ENCODE results near the gene SERPINB3.
"Not testable (repeated sequence)": the region's sequence is repeated elsewhere in the genome, so short reads cannot be mapped to it uniquely, and the experiment has no call there.

Gene SERPINB3

DNA sequence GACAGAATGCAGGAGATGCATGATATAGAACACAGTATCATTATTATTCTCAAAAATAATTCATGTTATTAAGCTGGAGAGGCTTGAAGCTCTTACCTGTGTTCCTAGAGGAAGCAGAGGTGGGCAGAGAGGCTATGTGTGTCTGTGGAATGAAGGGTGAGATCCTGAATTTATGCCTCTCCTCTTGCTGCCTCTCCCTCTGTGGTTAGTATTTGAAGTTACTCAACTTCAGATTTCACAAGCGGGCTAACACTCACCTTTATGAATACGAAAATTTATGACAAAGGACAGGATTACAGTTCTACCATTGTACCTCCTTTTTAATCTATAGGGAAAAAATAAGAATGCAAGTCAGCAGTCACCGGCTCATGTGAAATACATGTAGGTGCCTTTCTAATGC is at the start of gene SERPINB3:
SERPINB3 (minus strand) TSS at position 144 of the 400 bp plus-strand sequence. CDS start 677 bp downstream, outside the sequence.
- DNase-seq (ENCODE audit: low read depth): not testable (repeated sequence)

DNA sequence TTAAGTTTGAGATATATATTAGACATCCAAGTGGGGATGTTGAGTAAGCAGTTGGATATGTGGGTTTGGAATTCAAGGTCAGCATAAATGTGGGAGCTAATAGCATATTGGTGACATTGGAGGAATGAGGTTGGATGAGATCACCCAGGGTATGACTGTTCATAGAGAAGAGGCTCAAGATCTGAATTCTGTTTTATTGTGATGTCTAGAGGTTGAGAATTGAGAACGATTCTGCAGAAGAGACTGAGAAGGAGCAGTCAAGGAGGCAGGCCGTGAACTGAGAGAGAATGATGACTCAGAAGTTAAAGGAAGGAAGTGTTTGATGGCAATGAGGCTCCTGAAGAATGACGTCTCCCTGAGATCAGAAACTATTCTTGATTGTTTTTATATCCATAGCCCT is 47.0 kb upstream of the SERPINB3 start:
- no peak for DNase-seq (ENCODE audit: low read depth)

GRCh38 chr18:63707816-63708215 is 46.1 kb upstream of the SERPINB3 start:
- no peak for DNase-seq (ENCODE audit: low read depth)

DNA sequence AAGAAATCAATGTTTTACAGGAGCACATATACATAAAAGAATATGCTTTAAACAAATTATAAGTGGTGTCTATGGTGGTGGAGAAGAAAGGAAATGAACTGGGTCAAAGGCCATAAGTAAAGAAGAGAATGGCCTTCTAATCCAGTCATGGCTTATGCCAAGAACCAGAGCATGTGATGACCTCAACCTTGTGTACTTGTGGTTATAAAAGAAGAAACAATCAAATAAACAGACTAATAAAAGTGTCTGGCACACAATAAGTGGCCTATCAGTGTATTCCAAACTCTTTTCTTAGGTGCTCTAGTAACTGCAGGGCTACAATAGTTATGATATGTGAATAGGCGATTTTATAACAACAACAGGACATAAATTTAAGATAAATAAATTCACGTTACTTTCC is 43.7 kb upstream of the SERPINB3 start:
- DNase-seq (ENCODE audit: low read depth): no peak

- DNase-seq (ENCODE audit: low read depth): no peak
These were observed 41.0 kb upstream of the SERPINB3 start, which contains the start of gene SERPINB11 for GRCh38 chr18:63702660-63703059. Gene SERPINB11, plus strand, starts transcription at chr18:63702960. Its CDS starts 7,234 bp downstream, at chr18:63710194.

- no peak for DNase-seq (ENCODE audit: low read depth)
These were observed 40.3 kb upstream of the SERPINB3 start for GRCh38 chr18:63701952-63702351.

DNA sequence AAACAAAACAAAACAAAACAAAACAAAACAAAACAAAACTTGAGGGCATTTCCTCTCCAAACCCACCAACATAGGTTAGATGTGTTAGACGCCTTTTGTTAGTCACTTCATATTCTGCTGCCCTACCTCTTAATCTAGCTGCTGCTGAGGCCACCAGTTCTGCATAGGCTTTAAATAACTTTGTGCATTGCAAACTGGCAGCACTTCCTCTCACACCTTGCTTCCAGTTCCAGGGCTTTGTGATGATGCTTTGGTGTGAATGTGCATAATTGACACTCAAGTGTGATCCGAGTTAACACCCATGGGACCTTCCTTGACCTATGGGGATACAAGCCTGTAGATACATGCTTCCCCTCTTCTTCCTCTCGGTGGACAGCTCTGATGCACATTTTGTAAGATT is 38.8 kb upstream of the SERPINB3 start:
- DNase-seq (ENCODE audit: low read depth): no peak

DNA sequence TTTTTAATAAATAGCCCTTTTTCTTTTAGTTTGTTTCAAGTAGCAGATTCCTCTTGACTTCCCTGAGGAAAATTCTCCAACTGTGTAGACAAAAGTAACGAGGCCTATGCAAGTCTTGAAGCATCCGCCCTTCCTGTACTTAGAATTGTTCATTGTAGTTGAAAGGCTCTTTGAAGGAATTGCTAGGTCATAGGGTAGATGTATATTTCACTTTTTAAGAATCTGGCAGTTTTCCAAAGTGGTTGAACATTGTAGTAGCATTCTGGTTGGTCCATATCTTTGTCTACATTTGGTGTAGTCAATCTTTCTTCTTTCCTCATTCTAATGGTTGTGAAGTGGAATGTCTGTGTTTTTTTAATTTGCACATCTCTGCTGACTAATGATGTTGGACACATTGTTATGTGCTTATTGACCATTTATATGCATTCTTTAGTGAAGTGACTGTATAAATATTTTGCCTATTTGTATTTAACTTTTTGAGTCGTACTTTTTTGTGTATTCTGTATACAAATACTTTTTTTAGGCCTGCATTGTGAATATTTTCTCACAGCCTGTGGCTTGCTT is 35.5 kb upstream of the SERPINB3 start:
- DNase-seq (ENCODE audit: low read depth): no peak

- no peak for DNase-seq (ENCODE audit: low read depth)
These were observed 27.4 kb upstream of the SERPINB3 start for GRCh38 chr18:63689064-63689463.

- no peak for DNase-seq (ENCODE audit: low read depth)
These were observed 25.2 kb upstream of the SERPINB3 start for GRCh38 chr18:63686871-63687270.

GRCh38 chr18:63684718-63685117 is 23.0 kb upstream of the SERPINB3 start:
- DNase-seq (ENCODE audit: low read depth): no peak

DNA sequence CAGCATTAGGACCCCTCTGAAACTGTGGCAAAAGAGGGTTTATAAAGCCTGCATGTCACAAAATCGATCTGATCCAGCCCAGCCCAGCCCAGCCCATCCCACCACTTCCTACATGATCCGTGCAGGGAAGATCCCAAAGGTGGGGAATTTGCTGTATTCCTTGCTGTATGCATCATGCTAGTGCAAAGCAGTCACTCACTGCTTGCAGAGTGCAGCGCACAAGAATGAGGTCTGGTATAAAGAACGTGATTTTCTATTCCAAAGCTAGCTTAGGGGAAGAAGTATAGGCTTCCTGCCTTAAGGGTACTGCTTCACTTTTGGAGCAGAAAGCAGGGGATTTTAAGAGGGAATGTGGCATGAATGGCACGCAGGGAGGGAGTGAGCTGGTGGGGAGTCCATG is 22.2 kb upstream of the SERPINB3 start:
- no peak for DNase-seq (ENCODE audit: low read depth)

DNA sequence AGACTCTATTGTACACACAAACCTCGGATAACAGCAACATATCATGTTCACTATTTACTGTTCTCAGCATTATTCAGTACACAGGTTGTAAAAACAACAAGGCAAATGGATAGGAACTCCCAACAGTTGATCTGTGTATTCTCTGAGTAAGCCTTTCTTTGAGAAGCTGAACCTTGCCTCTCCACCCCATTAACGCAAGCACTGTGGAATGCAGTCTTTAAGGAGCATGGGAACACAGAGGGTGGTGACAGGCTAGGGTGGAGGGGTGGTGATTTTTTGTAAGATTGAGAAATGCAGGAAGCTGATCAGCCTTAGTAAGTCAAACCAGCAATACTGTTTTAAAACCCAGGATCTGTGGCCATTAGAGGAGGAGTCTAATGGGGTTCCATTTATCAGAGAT is 21.5 kb upstream of the SERPINB3 start:
- DNase-seq (ENCODE audit: low read depth): no peak

- DNase-seq (ENCODE audit: low read depth): no peak
These were observed 20.0 kb upstream of the SERPINB3 start for GRCh38 chr18:63681449-63682340.

- no peak for DNase-seq (ENCODE audit: low read depth)
These were observed 18.3 kb upstream of the SERPINB3 start for GRCh38 chr18:63679820-63680606.

GRCh38 chr18:63677500-63678225 is 16.0 kb upstream of the SERPINB3 start:
- DNase-seq (ENCODE audit: low read depth): no peak

DNA sequence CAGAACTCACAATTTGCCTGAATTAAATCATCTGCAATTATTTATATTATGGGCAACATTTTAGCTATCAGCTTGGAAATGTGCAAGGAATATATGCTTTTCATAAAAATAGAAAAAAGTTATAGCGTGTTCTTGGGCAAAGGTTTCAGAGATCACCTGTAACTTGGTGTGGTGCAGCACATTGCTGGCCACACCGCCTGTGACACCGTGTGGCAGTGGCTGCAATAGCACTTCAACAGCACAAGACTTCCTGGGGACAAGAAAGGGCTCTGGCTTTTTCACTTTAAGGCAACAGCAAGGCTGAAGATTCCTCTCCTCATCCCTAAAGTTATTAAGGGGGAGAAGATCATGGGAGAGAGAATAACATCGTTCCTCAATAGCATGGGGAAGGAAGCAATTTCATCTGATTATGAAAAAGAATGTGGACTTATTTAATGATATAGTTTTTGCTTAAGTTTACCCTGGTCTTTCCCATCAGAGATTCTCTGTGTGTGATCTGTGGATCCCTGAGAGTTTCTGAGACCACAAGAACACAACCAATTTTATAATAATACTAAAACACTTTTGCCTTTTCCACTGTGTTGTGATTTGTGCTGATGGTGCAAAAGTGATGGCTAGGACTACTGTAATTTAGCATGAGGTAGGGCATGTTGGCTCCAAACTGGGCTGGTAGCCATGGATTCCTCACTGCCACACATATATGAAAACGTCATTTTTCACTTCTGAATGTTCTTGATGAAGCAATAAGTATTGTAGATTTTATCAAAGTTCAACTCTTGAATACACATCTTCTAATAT is 15.0 kb upstream of the SERPINB3 start:
- no peak for DNase-seq (ENCODE audit: low read depth)

GRCh38 chr18:63664571-63664970 is 2.9 kb upstream of the SERPINB3 start:
- no peak for DNase-seq (ENCODE audit: low read depth)

GRCh38 chr18:63658920-63659319 is 2.8 kb downstream of the SERPINB3 start:
- DNase-seq (ENCODE audit: low read depth): not testable (repeated sequence)

DNA sequence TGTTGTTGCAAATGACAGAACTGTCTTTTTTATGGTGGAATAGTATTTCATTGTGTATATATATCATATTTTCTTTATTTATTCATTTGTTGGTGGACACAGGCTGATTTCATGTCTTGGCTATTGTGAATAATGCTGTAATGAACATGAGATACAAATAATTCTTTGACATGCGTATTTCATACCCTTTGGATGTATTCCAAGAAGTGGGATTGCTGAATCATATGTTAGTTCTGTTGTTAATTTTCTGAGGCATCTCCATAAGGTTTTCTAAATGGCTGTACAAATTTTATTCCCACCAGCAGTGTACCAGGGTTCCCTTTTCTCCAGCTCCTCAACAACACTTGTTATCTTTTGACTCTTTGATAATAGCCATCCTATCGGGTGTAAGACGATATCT is 11.4 kb downstream of the SERPINB3 start:
- DNase-seq (ENCODE audit: low read depth): not testable (repeated sequence)

DNA sequence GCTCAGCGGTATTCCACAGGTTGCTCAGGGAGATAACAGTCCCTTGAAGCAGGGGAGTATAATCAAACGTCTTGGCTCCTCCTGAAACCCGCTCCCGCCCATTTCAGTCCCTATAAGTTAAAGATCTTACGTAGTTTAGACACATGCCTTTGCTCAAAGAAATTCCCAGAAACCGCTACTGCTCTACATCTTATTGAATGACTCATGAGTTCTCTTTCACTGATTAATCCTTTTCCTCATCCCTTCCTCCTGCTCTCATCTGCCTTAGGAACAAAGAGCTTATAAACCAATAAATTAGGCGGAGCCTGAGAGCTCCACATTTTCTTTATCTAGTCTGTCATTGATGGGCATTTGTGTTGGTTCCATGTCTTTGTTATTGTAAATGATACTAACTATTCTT is 13.5 kb downstream of the SERPINB3 start:
- no peak for DNase-seq (ENCODE audit: low read depth)

Measured in activated T-cell treated with anti-CD3 and anti-CD28 coated beads for 24 hours (primary cell).